ENCODE results near the gene C1QTNF12. TPM values are rescaled to one million over a fixed set of nuclear protein-coding genes. Genes with fewer than 3 reads are reported as not detected.
"Not testable (repeated sequence)": the region's sequence is repeated elsewhere in the genome, so short reads cannot be mapped to it uniquely, and the experiment has no call there.

Gene C1QTNF12
- total RNA-seq, 8 experiments from 2014 or later = 0.99 to 6.1 (median 1.8) TPM; not detected in 1

GRCh38 chr1:1253314-1253713, 6.8 kb upstream of the C1QTNF12 start:
- Histone ChIP-seq H3K4me1 (replicated peaks in 1 of 2) (peaks cover 0 to 2% of the 10 kb centered on the region in 2 donors), H3K4me3 (no peak overlapping the region), H3K27ac (no peak overlapping the region)
- in situ Hi-C loops (cut with MboI; ENCODE audit: low pct_unique_long_range_greater_than_20kb in 2 of 9, low sequenced_read_pairs in 9 of 9, unreplicated experiment in 9 of 9) = loop anchor here in 3 of 9 experiments (10.0 to 25.0 kb wide), 3 partner anchors 91 to 241 kb away; partner anchors contain the start of genes AGRN (in 2 of the 3), HES4 (in 2 of the 3), ISG15 (in 2 of the 3) and C1orf159 (in 1 of the 3)
- no peak for ATAC-seq (replicated peaks in 6 of 8)
- WGBS, 10 experiments = 80 to 100% (median 97%) methylated on average over 2 to 10 of the region's 12 CpGs; no CpG with 5 or more reads in 3 of the 10 experiments

- in situ Hi-C loops (cut with MboI; ENCODE audit: low pct_unique_long_range_greater_than_20kb in 2 of 9, low sequenced_read_pairs in 9 of 9, unreplicated experiment in 9 of 9) = loop anchor here in 3 of 9 experiments (10.0 to 25.0 kb wide), 3 partner anchors 89 to 239 kb away; partner anchors contain the start of genes AGRN (in 2 of the 3), HES4 (in 2 of the 3), ISG15 (in 2 of the 3) and C1orf159 (in 1 of the 3)
- Histone ChIP-seq H3K4me3 (no peak overlapping the region), H3K27ac (no peak overlapping the region), H3K4me1 (replicated peaks in 1 of 2) (peaks cover 3 to 12% of the 10 kb centered on the region in 2 donors)
- ATAC-seq (replicated peaks in 6 of 8) = peak in 1 of 8 experiments; percentile 8
- WGBS, 10 experiments = 50 to 88% (median 75%) methylated on average over 1 to 10 of the region's 16 CpGs; no CpG with 5 or more reads in 6 of the 10 experiments
Measured at GRCh38 chr1:1250786-1251284, 4.3 kb upstream of the C1QTNF12 start.

GRCh38 chr1:1248009-1248913, 1.7 kb upstream of the C1QTNF12 start:
- in situ Hi-C loops (cut with MboI; ENCODE audit: low pct_unique_long_range_greater_than_20kb in 2 of 9, low sequenced_read_pairs in 9 of 9, unreplicated experiment in 9 of 9); H3K27ac ChIP-seq; H3K4me3 ChIP-seq; ATAC-seq (replicated peaks in 6 of 8): not testable (repeated sequence)
- H3K4me1 ChIP-seq (replicated peaks in 1 of 2) = peaks cover 12 to 21% of the 10 kb centered on the region in 2 donors
- WGBS, 10 experiments = 40 to 100% (median 55%) methylated on average over 1 to 2 of the region's 21 CpGs; no CpG with 5 or more reads in 4 of the 10 experiments

GRCh38 chr1:1247341-1247913, 905 bp upstream of the C1QTNF12 start:
- in situ Hi-C loops (cut with MboI; ENCODE audit: low pct_unique_long_range_greater_than_20kb in 2 of 9, low sequenced_read_pairs in 9 of 9, unreplicated experiment in 9 of 9) = no loop called here
- no peak overlapping the region for H3K4me3 ChIP-seq
- H3K27ac ChIP-seq = no peak overlapping the region
- 0 to 90% (median 64%) methylated on average over 1 to 17 of the region's 25 CpGs; no CpG with 5 or more reads in 5 of the 10 experiments for WGBS, 10 experiments
- ATAC-seq (replicated peaks in 6 of 8) = peak in 2 of 8 experiments; percentile 1 to 6
- H3K4me1 ChIP-seq (replicated peaks in 1 of 2) = peaks cover 14 to 21% of the 10 kb centered on the region in 2 donors

- Histone ChIP-seq H3K4me1 (replicated peaks in 1 of 2) (peaks cover 14 to 21% of the 10 kb centered on the region in 2 donors), H3K27ac (no peak overlapping the region), H3K4me3 (no peak overlapping the region)
- 49 to 100% (median 60%) methylated on average over 1 to 7 of the region's 45 CpGs; no CpG with 5 or more reads in 5 of the 10 experiments for WGBS, 10 experiments
- in situ Hi-C loops (cut with MboI; ENCODE audit: low pct_unique_long_range_greater_than_20kb in 2 of 9, low sequenced_read_pairs in 9 of 9, unreplicated experiment in 9 of 9) = no loop called here
- peak in 3 of 8 experiments; percentile 1 to 9 (median 3) for ATAC-seq (replicated peaks in 6 of 8)
Measured at GRCh38 chr1:1245817-1246576, 525 bp downstream of the C1QTNF12 start.

- ATAC-seq (replicated peaks in 6 of 8) = no peak
- peaks cover 17 to 25% of the 10 kb centered on the region in 2 donors for H3K4me1 ChIP-seq (replicated peaks in 1 of 2)
- H3K27ac ChIP-seq = no peak overlapping the region
- in situ Hi-C loops (cut with MboI; ENCODE audit: low pct_unique_long_range_greater_than_20kb in 2 of 9, low sequenced_read_pairs in 9 of 9, unreplicated experiment in 9 of 9) = no loop called here
- H3K4me3 ChIP-seq = no peak overlapping the region
- 85% methylated on average over 4 of the region's 23 CpGs; no CpG with 5 or more reads in 9 of the 10 experiments for WGBS, 10 experiments
Measured at GRCh38 chr1:1245178-1245816, 1.2 kb downstream of the C1QTNF12 start.

GRCh38 chr1:1244192-1244811, 2.2 kb downstream of the C1QTNF12 start:
- ATAC-seq (replicated peaks in 6 of 8) = peak in 2 of 8 experiments; percentile 1 to 10

GRCh38 chr1:1243807-1244191, 2.7 kb downstream of the C1QTNF12 start:
- in situ Hi-C loops (cut with MboI; ENCODE audit: low pct_unique_long_range_greater_than_20kb in 2 of 9, low sequenced_read_pairs in 9 of 9, unreplicated experiment in 9 of 9) = no loop called here
- WGBS, 10 experiments = 29 to 40% methylated on average over 1 to 3 of the region's 23 CpGs; no CpG with 5 or more reads in 8 of the 10 experiments
- peaks cover 32 to 35% of the 10 kb centered on the region in 2 donors for H3K4me1 ChIP-seq (replicated peaks in 1 of 2)
- peak in 2 of 8 experiments; percentile 5 to 8 for ATAC-seq (replicated peaks in 6 of 8)
- no peak overlapping the region for H3K4me3 ChIP-seq
- H3K27ac ChIP-seq = no peak overlapping the region

More at GRCh38 chr1:1244192-1244811, 2.2 kb downstream of the C1QTNF12 start:
- Histone ChIP-seq H3K4me3 (no peak overlapping the region), H3K4me1 (replicated peaks in 1 of 2) (peaks cover 27 to 32% of the 10 kb centered on the region in 2 donors), H3K27ac (no peak overlapping the region)
- 68 to 80% methylated on average over 1 to 4 of the region's 30 CpGs; no CpG with 5 or more reads in 8 of the 10 experiments for WGBS, 10 experiments
- in situ Hi-C loops (cut with MboI; ENCODE audit: low pct_unique_long_range_greater_than_20kb in 2 of 9, low sequenced_read_pairs in 9 of 9, unreplicated experiment in 9 of 9) = no loop called here

GRCh38 chr1:1243266-1243660, 3.3 kb downstream of the C1QTNF12 start:
- Histone ChIP-seq H3K4me1 (replicated peaks in 1 of 2) (peaks cover 36 to 40% of the 10 kb centered on the region in 2 donors), H3K4me3 (no peak overlapping the region), H3K27ac (no peak overlapping the region)
- no peak for ATAC-seq (replicated peaks in 6 of 8)
- WGBS, 10 experiments = 87 to 100% (median 89%) methylated on average over 3 to 7 of the region's 23 CpGs; no CpG with 5 or more reads in 7 of the 10 experiments
- in situ Hi-C loops (cut with MboI; ENCODE audit: low pct_unique_long_range_greater_than_20kb in 2 of 9, low sequenced_read_pairs in 9 of 9, unreplicated experiment in 9 of 9) = no loop called here

GRCh38 chr1:1242461-1243265, 3.9 kb downstream of the C1QTNF12 start:
- H3K27ac ChIP-seq = no peak overlapping the region
- peaks cover 42 to 46% of the 10 kb centered on the region in 2 donors for H3K4me1 ChIP-seq (replicated peaks in 1 of 2)
- in situ Hi-C loops (cut with MboI; ENCODE audit: low pct_unique_long_range_greater_than_20kb in 2 of 9, low sequenced_read_pairs in 9 of 9, unreplicated experiment in 9 of 9) = no loop called here
- no peak overlapping the region for H3K4me3 ChIP-seq
- ATAC-seq (replicated peaks in 6 of 8) = no peak
- 51 to 87% (median 83%) methylated on average over 1 to 9 of the region's 41 CpGs; no CpG with 5 or more reads in 5 of the 10 experiments for WGBS, 10 experiments
